RWPE1 (cell line): ENCODE data around the gene DYNLT2.

ENCODE experiments used
- CTCF ChIA-PET: fragments of 350-600 bp; sonication (Branson Sonifier 250); formaldehyde crosslinking; extraction: SDS; loops from one replicate; lab custom pipeline; 2021; lab: Yijun Ruan, JAX
- POLR2A ChIA-PET: fragments of 400-600 bp; formaldehyde crosslinking; extraction: SDS; loops from one replicate; lab custom pipeline; 2020; ENCODE audit warnings: antibody characterized with exemption; ENCODE audit not compliant: low non-redundant PET; lab: Yijun Ruan, JAX
- DNase-seq: peaks from one replicate; pipeline ENCODE4 v3.0.0; 2012; ENCODE audit warnings: low spot score
- H3K27ac ChIP-seq: fragments of 450-650 bp; 2 replicates; pipeline ENCODE4 v1.5.1; 2017
- CTCF ChIP-seq: fragments of 450-650 bp; conservative IDR thresholded peaks from 2 replicates; pipeline ENCODE4 v1.5.1; 2017; ENCODE audit warnings: low read depth, mild to moderate bottlenecking

DYNLT2 gene

GRCh38 chr6:169795196-169795595 lies 43.8 kb upstream of the DYNLT2 start:
- DNase-seq: no peak
- POLR2A ChIA-PET: no interaction called here
- no peak for TF ChIP-seq CTCF
- no peak overlapping the region for H3K27ac ChIP-seq
- CTCF ChIA-PET: interaction anchor here (0.8 kb wide), 2 partner anchors 11 to 36 kb away, joined by 3 to 4 read pairs; no protein-coding TSS in a partner anchor

GRCh38 chr6:169794317-169795055 lies 43.1 kb upstream of the DYNLT2 start:
- H3K27ac ChIP-seq: no peak overlapping the region
- no peak for TF ChIP-seq CTCF
- no peak for DNase-seq
- CTCF ChIA-PET: interaction anchor here (0.7 to 0.8 kb wide), 3 partner anchors 10 to 37 kb away, joined by 3 to 4 read pairs (median 3); no protein-coding TSS in a partner anchor
- POLR2A ChIA-PET: no interaction called here

- CTCF ChIA-PET: no interaction called here
- POLR2A ChIA-PET: no interaction called here
- no peak overlapping the region for H3K27ac ChIP-seq
- no peak for TF ChIP-seq CTCF
- no peak for DNase-seq
These were observed 42.0 kb upstream of the DYNLT2 start for GRCh38 chr6:169793408-169793807.

- CTCF ChIA-PET: interaction anchor here (0.6 to 0.7 kb wide), 2 partner anchors 176 to 897 kb away, joined by 3 read pairs; no protein-coding TSS in a partner anchor
- H3K27ac ChIP-seq: no peak overlapping the region
- no peak for DNase-seq
- POLR2A ChIA-PET: no interaction called here
- no peak for TF ChIP-seq CTCF
These were observed 41.1 kb upstream of the DYNLT2 start for GRCh38 chr6:169792306-169793015.

- no peak overlapping the region for H3K27ac ChIP-seq
- DNase-seq: no peak
- CTCF ChIA-PET: interaction anchor here (0.7 to 1.0 kb wide), 2 partner anchors 501 to 896 kb away, joined by 3 to 5 read pairs; no protein-coding TSS in a partner anchor
- POLR2A ChIA-PET: interaction anchor here (0.6 kb wide), 1 partner anchor 445 kb away, joined by 4 read pairs; no protein-coding TSS in a partner anchor
- no peak for TF ChIP-seq CTCF
These were observed 40.4 kb upstream of the DYNLT2 start for GRCh38 chr6:169791721-169792131.
